HG02678 (cell line): ENCODE results near the gene PDHX.
A peak's percentile ranks its signal among the peaks of the same experiment; 100 is the strongest.
"Not testable (repeated sequence)": the region's sequence is repeated elsewhere in the genome, so short reads cannot be mapped to it uniquely, and the experiment has no call there.

Source experiments
- ATAC-seq: cut with Tn5 transposase; IDR thresholded peaks from one replicate; pipeline ENCODE4 v1.9.1; 2021; ENCODE audit warnings: mild to moderate bottlenecking, moderate library complexity; ENCODE audit not compliant: unreplicated experiment

The PDHX gene

GRCh38 chr11:35014346-35014745 lies 97.9 kb downstream of the PDHX start:
- ATAC-seq = no peak

DNA sequence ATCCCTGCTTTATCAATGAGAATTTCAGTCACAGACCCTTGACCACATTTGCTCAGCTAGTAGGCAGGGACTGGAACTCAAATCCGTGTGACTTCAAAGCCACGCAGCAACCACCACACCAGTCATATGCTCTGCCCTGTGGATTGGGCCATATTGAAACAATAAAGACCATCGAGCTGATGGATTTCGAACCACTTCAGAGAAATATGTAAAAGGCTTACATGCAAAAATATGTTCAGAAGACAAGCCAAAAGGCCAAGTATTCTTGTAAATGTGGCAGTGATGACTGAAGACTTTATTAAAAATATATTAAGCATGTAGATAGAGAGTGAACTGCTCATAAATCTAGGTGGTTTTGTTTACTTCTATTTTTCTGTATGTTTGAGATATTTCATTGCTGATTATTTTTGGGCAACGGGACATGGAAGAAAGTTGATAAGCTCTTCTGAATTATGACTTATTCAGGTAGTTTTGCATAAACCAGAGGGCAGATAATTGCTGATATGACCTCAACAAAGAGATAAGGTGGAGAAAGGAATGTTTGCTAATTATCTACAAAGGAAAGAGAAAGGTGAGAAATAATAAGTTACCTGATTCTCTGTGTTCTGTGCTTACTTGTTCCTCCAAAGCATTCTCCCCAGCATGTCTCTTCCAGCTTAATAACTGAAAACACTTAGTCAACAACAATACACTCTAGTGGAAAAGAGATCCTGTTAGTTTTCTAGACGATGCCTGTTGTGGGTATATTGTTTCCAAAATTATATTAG lies 99.4 kb downstream of the PDHX start:
- ATAC-seq = no peak

DNA sequence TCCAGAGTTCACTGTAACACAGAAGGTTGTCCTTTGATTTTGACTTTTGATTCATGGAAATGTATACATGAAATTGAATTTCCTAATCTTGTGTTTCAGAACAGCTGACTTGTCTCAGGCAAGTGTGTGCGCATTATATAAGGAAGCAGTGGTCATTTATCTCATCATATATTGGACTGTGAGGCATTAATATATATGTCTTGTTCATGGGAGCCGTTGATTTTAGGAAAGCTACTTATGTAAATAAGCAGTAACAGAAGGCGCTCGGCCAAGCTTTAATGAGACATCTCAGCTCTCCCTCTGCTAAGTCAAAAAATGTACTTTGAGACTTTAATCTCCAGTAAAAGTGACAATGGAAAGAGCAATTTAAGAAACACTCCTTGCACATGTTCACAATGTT lies 100.5 kb downstream of the PDHX start:
- no peak for ATAC-seq

DNA sequence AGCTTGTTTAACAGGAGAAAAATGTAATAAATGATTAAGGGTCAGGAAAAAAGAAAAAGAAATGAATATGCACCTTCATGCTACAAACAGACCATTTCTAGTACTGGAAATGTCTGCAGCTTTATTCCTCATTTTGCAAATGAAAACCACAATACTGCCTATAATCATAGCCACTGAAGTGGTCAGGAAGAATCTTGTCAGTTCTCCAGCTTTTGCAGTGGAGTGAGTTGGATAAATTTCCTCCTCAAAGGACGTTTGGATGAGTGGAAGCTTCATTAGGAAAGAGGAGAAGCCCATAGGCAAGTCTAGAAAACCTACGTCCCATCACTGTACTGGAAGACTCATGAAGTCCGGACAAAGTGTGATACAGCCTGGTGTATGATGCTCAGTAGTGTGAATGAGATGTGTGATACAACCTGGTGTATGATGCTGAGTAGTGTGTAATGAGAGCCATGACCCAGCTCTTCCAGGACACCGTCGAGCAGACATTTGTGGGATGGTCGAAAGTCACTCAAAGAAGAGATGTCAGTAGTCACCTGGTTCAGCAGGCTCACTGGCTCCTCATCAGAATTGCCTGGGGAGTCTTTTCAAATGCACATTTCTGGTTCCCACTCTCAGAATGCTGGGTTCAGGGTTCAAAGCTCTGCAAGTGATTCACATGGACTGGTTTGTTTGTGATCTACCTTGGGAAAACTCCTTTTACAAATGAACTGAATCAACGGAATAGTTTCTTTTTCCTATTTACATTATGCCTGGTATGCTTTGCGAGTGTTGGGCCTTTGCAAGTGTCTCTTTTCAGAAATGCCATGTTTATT lies 101.3 kb downstream of the PDHX start:
- ATAC-seq = no peak

DNA sequence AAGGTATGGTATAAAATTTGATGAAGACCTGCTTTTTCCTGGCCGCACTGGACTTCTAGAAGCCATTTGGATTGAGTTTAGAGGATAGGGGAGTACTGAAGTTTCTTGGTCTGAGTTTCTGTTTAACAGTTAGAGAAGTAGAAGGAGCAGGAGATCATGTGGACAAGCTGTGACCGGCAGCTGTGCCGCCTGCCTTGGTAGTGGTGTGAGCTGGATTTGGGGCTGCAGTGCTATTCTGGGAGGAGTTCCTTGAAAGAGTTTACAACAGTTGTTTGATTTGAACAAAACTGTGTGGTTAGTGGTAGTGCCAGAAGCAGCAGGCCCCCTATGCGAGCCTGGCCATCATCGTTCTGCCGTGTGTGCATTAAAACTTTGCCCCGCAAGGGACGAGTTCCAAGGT lies 105.2 kb downstream of the PDHX start:
- no peak for ATAC-seq

GRCh38 chr11:35023940-35024339 lies 107.5 kb downstream of the PDHX start:
- not testable (repeated sequence) for ATAC-seq

- not testable (repeated sequence) for ATAC-seq
Measured at GRCh38 chr11:35028007-35028406, 111.6 kb downstream of the PDHX start.

- ATAC-seq = peak; percentile 83
Measured at GRCh38 chr11:35029979-35030682, 113.7 kb downstream of the PDHX start.

- ATAC-seq = no peak
Measured at GRCh38 chr11:35030716-35031213, 114.3 kb downstream of the PDHX start.

GRCh38 chr11:35031346-35031745 lies 114.9 kb downstream of the PDHX start:
- ATAC-seq = no peak

- no peak for ATAC-seq
Measured at GRCh38 chr11:35031867-35032266, 115.4 kb downstream of the PDHX start.

DNA sequence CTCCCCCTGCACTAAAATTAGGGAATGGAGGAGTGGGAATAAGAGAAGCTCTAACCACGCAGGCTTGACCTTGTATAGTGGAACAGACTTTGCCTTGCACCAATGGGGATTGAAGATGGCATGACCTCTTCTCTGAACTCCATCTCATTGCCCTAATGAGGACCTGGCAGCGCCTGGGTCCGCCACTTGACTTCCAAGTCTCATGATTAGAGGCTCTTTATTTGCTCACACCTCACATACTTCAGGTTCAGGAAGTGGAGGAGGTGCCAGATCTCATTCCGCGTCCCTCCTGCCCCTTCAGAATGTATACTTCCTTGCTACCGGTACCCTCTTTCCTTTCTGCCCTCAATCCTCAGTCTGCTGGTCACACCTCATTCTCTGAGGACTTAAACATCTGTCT lies 116.6 kb downstream of the PDHX start:
- ATAC-seq = no peak

DNA sequence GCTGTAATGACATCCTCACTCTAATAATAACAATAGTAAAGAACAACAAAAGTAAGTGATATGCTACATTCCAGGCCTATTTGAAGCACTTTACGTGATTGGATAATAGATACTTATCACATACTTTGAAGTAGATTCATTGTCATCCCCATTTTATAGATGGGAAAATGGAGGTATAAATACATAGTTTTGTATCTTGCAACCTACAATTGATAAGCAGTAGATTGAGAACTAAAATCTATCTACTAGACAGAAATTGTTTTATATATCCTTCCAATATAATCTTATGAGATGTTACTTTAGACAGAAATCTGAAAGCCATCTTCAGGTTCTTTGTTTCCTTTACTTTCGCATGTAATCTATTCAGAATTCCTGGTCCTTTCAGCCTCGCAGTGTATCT lies 118.0 kb downstream of the PDHX start:
- no peak for ATAC-seq

- peak; percentile 29 for ATAC-seq
Measured at GRCh38 chr11:35035894-35036408, 119.5 kb downstream of the PDHX start.

DNA sequence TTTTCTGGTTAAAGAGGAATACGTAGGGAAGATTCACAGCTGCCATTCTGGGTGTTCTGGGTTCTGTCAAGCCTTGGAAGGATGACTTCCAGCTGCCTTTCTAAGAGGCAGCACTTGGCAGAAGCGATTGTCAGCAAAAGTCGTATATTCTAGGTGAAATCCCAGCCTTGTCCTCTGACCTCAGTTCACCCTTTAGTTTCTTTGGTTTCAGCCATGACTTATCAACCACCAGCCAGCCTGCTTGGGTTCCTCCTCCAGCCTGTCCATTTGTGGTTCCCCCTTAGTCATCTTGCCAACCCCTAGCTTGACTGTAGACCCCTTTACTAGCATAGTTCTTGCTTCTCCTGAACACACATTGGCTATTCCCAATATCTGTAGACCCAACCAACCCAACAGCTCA lies 120.2 kb downstream of the PDHX start:
- ATAC-seq = no peak

DNA sequence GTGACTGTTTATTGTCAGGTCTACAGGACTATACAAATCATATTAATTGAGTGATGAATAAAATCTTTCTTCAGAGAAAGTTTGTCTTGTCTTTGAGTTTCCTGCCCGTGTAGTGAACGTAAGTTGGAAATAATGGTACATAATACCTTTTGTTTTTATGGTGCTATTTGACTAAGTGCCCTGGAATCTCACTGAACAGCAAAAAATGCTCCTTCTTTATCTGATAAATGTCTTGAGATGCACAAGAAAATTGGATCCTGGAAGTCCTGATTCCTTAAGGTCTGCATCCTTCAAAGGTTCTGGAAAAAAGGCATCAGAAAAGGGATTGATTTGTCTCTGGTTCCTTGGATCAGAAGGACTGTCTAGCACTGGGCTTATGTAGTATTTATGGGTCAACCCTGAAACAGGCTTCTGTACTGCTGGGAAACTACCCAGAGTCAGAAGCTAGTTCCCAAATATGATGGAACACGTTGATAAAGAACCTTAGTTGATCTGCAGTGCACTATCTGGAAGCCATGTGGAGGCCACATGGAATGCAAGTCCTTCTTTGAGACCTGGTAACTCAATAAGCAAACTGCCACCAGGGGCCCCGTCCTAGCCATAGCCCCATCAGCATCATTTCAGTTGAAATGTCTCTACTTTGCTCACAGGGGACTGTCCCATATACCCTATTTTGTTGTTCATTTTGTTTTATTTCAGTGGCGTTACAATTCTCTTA lies 122.0 kb downstream of the PDHX start:
- no peak for ATAC-seq

- ATAC-seq = no peak
Measured at GRCh38 chr11:35039076-35039475, 122.7 kb downstream of the PDHX start.

DNA sequence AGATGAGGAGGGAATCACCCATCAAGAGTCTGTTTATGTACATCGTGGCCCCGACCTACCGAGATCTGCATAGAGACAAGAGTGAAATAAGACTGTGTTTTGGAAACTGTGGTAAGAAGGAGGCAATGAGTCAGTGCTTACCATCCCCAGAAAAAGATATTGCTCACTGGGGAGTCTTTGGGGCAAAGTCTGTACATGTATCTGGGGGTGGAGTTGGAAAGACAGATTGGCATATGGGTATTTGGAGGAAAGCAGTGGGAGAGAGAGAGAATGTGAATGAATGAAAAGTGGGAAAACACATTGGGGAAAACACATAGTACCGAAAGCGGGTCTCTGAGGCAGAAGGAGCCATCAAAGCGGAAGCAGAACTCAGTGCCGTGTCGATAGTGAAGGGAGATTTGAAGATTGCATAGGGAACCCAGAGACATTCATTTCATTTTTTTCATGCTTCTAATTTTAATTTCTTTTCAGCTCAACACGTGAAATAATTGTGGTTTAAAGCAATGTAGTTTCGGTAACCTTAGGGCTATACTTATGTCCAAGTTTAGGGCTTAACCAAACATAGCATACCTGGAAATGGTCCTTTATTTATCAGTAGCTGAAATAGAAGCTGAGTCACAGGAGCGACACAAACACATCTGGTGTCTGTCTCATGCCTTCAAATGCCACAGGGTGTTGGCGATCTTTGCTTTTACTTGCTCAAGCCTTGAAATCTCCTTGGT lies 124.0 kb downstream of the PDHX start:
- ATAC-seq = peak; percentile 76

- ATAC-seq = no peak
Measured at GRCh38 chr11:35041070-35041554, 124.7 kb downstream of the PDHX start.

- no peak for ATAC-seq
Measured at GRCh38 chr11:35042224-35042623, 125.8 kb downstream of the PDHX start.
